BJ (cell line): ENCODE measurements around the gene GALK1. TPM values are rescaled to one million over a fixed set of nuclear protein-coding genes. Genes with fewer than 3 reads are reported as not detected.
"Not testable (repeated sequence)": the region's sequence is repeated elsewhere in the genome, so short reads cannot be mapped to it uniquely, and the experiment has no call there.

Source experiments
- CTCF ChIA-PET: fragments of 350-600 bp; formaldehyde crosslinking; extraction: SDS; loops from one replicate; lab custom pipeline; 2021; ENCODE audit warnings: antibody characterized with exemption, inconsistent platforms; lab: Yijun Ruan, JAX
- POLR2A ChIA-PET: fragments of 300-600 bp; sonication (Branson Sonifier 250); formaldehyde crosslinking; extraction: SDS; loops from one replicate; lab custom pipeline; 2021; ENCODE audit warnings: antibody characterized with exemption; lab: Charles Lee
- DNase-seq: peaks from one replicate; pipeline ENCODE4 v3.0.0-alpha.2; 2011; ENCODE audit warnings: low read depth
- H3K27me3 ChIP-seq: 2 replicates; pipeline ENCODE4 v1.6.0; 2011; ENCODE audit warnings: low read length; ENCODE audit not compliant: control insufficient read depth, insufficient read depth
- H3K36me3 ChIP-seq: 2 replicates; pipeline ENCODE4 v1.5.1; 2011; ENCODE audit warnings: low read length; ENCODE audit not compliant: control insufficient read depth, insufficient read depth
- H3K4me3 ChIP-seq: 2 replicates; pipeline ENCODE4 v1.5.1; 2011; ENCODE audit warnings: low read depth, mild to moderate bottlenecking, control low read depth, low read length
- CTCF ChIP-seq: IDR thresholded peaks from 2 replicates; pipeline ENCODE4 v1.5.1; 2011; ENCODE audit warnings: low read depth, mild to moderate bottlenecking, control low read depth, inconsistent platforms, low read length, moderate library complexity; ENCODE audit not compliant: insufficient read depth
- polyA plus RNA-seq: library from polyadenylated mRNA; depleted of rRNA; stranded (reverse); fragments of >200 nt; gene quantifications from 2 replicates; pipeline ENCODE4 v1.2.3, GENCODE V29; 2011

GALK1 gene
- polyA plus RNA-seq, 1 experiment = 35.8 TPM

- CTCF ChIA-PET = interaction anchor here (1.0 to 8.1 kb wide), 4 partner anchors 15 to 98 kb away, joined by 3 to 48 read pairs (median 4); partner anchors contain the start of gene GALK1
- no peak for TF ChIP-seq CTCF
- POLR2A ChIA-PET = interaction anchor here (0.6 to 0.9 kb wide), 17 partner anchors 12 to 385 kb away, joined by 3 to 15 read pairs (median 4); partner anchors contain the start of genes GALK1 and WBP2
These were observed 14.4 kb upstream of the GALK1 start for GRCh38 chr17:75779250-75779986.

GRCh38 chr17:75778861-75779249 is 13.9 kb upstream of the GALK1 start:
- no peak for DNase-seq
- H3K4me3 ChIP-seq = peak overlapping the region; percentile 94
- peak; percentile 63 for TF ChIP-seq CTCF
- H3K36me3 ChIP-seq = peaks cover 14% of the 10 kb centered on the region
- no peaks in the 10 kb centered on the region for H3K27me3 ChIP-seq
- POLR2A ChIA-PET = no interaction called here
- CTCF ChIA-PET = interaction anchor here (0.8 to 8.1 kb wide), 4 partner anchors 15 to 98 kb away, joined by 3 to 48 read pairs (median 3); partner anchors contain the start of gene GALK1

More at GRCh38 chr17:75779250-75779986, 14.4 kb upstream of the GALK1 start:
- H3K27me3 ChIP-seq = no peaks in the 10 kb centered on the region
- peak overlapping the region; percentile 94 for H3K4me3 ChIP-seq
- peak; percentile 99 for DNase-seq
- peaks cover 14% of the 10 kb centered on the region for H3K36me3 ChIP-seq

- DNase-seq = not testable (repeated sequence)
- CTCF ChIA-PET = interaction anchor here (0.7 to 8.1 kb wide), 5 partner anchors 14 to 99 kb away, joined by 3 to 48 read pairs (median 3); partner anchors contain the start of gene GALK1
These were observed 13.3 kb upstream of the GALK1 start for GRCh38 chr17:75778066-75778860.

GRCh38 chr17:75777296-75777922 is 12.4 kb upstream of the GALK1 start:
- peak overlapping the region; percentile 94 for H3K4me3 ChIP-seq
- no peak for TF ChIP-seq CTCF
- ChIA-PET CTCF (interaction anchor here (0.7 to 8.1 kb wide), 8 partner anchors 13 to 224 kb away, joined by 3 to 48 read pairs (median 4); partner anchors contain the start of genes GALK1 and TRIM65), POLR2A (interaction anchor here (0.6 to 1.0 kb wide), 3 partner anchors 8 to 318 kb away, joined by 3 to 4 read pairs (median 4); partner anchors contain the start of gene GALK1)
- DNase-seq = no peak
- no peaks in the 10 kb centered on the region for H3K27me3 ChIP-seq
- peaks cover 14% of the 10 kb centered on the region for H3K36me3 ChIP-seq

More at GRCh38 chr17:75778066-75778860, 13.3 kb upstream of the GALK1 start:
- Histone ChIP-seq H3K4me3 (peak overlapping the region; percentile 94), H3K36me3 (peaks cover 14% of the 10 kb centered on the region)
- POLR2A ChIA-PET = interaction anchor here (0.6 kb wide), 1 partner anchor 318 kb away, joined by 4 read pairs; no protein-coding TSS in a partner anchor
- H3K27me3 ChIP-seq = not testable (repeated sequence)
